Neural cell (in vitro differentiated cells): Measurements from ENCODE around the gene EEPD1. TPM values are rescaled to one million over a fixed set of nuclear protein-coding genes. Genes with fewer than 3 reads are reported as not detected.

ENCODE experiments used
- H2AFZ ChIP-seq: fragments of 200-600, 300-800 bp; sonication (generic), shearing (Covaris generic); 2 replicates; pipeline ENCODE4 v1.6.0; 2014; ENCODE audit warnings: low read depth, mild to moderate bottlenecking, antibody characterized with exemption, low read length, moderate library complexity
- H3F3A ChIP-seq: fragments of 200-600 bp; shearing (Covaris generic); 2 replicates; pipeline ENCODE4 v1.6.1; 2016; ENCODE audit warnings: mild to moderate bottlenecking, moderate library complexity, mixed read lengths, antibody characterized with exemption, low read length; ENCODE audit not compliant: insufficient read depth, poor library complexity, severe bottlenecking
- H3K27ac ChIP-seq: fragments of 200-600, 300-800 bp; sonication (generic), shearing (Covaris generic); 2 replicates; pipeline ENCODE4 v1.5.1; 2014; ENCODE audit warnings: mild to moderate bottlenecking, low read length, moderate library complexity
- H3K27me3 ChIP-seq: fragments of 300-800, 200-600 bp; sonication (generic), shearing (Covaris generic); 2 replicates; pipeline ENCODE4 v1.6.0; 2014; ENCODE audit warnings: mild to moderate bottlenecking, low read depth, low read length, moderate library complexity; ENCODE audit not compliant: insufficient read depth
- H3K36me3 ChIP-seq: fragments of 300-800, 200-600 bp; sonication (generic), shearing (Covaris generic); 2 replicates; pipeline ENCODE4 v1.5.1; 2014; ENCODE audit warnings: mild to moderate bottlenecking, antibody characterized with exemption, low read length, moderate library complexity; ENCODE audit not compliant: insufficient read depth
- H3K4me2 ChIP-seq: fragments of 300-800, 200-600 bp; sonication (generic), shearing (Covaris generic); 2 replicates; pipeline ENCODE4 v1.6.0; 2014; ENCODE audit warnings: mild to moderate bottlenecking, low read length
- H3K4me3 ChIP-seq: fragments of 300-800, 200-600 bp; sonication (generic), shearing (Covaris generic); 2 replicates; pipeline ENCODE4 v1.5.1; 2014; ENCODE audit warnings: mild to moderate bottlenecking, low read length, moderate library complexity
- H3K79me2 ChIP-seq: fragments of 200-600 bp; shearing (Covaris generic); replicated peaks from 2 replicates; pipeline ENCODE4 v1.6.0; 2014; ENCODE audit warnings: mild to moderate bottlenecking, low read length, moderate library complexity; ENCODE audit not compliant: insufficient read depth
- H3K9ac ChIP-seq: fragments of 300-800, 200-600 bp; sonication (generic), shearing (Covaris generic); 2 replicates; pipeline ENCODE4 v1.6.1; 2016; ENCODE audit warnings: mild to moderate bottlenecking, low read length, mixed read lengths
- H3K9me2 ChIP-seq: fragments of 200-600 bp; shearing (Covaris generic); 2 replicates; pipeline ENCODE4 v1.6.1; 2016; ENCODE audit warnings: mild to moderate bottlenecking, low read length, mixed read lengths; ENCODE audit not compliant: insufficient read depth
- H3K9me3 ChIP-seq: fragments of 200-600, 300-800 bp; sonication (generic), shearing (Covaris generic); 2 replicates; pipeline ENCODE4 v1.6.1; 2016; ENCODE audit warnings: mild to moderate bottlenecking, mixed run types, low read length, moderate library complexity, mixed read lengths
- H4K20me1 ChIP-seq: fragments of 200-600 bp; shearing (Covaris generic); 2 replicates; pipeline ENCODE4 v1.6.1; 2016; ENCODE audit warnings: mild to moderate bottlenecking, mixed run types; ENCODE audit not compliant: insufficient read depth
- EP300 ChIP-seq: fragments of 450-650 bp; conservative IDR thresholded peaks from 2 replicates; pipeline ENCODE4 v1.6.1; 2014; ENCODE audit warnings: antibody characterized with exemption, mild to moderate bottlenecking, moderate library complexity; ENCODE audit not compliant: poor library complexity, severe bottlenecking
- EZH2 ChIP-seq: fragments of 200-600, 300-800 bp; shearing (Covaris generic), sonication (generic); IDR thresholded peaks from 2 replicates; pipeline ENCODE4 v1.6.1; 2014; ENCODE audit warnings: antibody characterized with exemption, low read length, borderline replicate concordance, mild to moderate bottlenecking; ENCODE audit not compliant: insufficient read depth, poor library complexity, severe bottlenecking
- MXI1 ChIP-seq: fragments of 450-650 bp; conservative IDR thresholded peaks from 2 replicates; pipeline ENCODE4 v1.6.1; 2014; ENCODE audit warnings: antibody characterized with exemption, mild to moderate bottlenecking; ENCODE audit not compliant: poor library complexity, severe bottlenecking
- POLR2AphosphoS5 ChIP-seq: IDR thresholded peaks from 2 replicates; pipeline ENCODE4 v1.6.1; 2012
- RAD21 ChIP-seq: fragments of 450-650 bp; conservative IDR thresholded peaks from 2 replicates; pipeline ENCODE4 v1.6.1; 2014; ENCODE audit warnings: antibody characterized with exemption, mild to moderate bottlenecking, moderate library complexity
- REST ChIP-seq: IDR thresholded peaks from 2 replicates; pipeline ENCODE4 v1.6.1; 2012; ENCODE audit warnings: borderline replicate concordance
- SMC3 ChIP-seq: fragments of 450-650 bp; conservative IDR thresholded peaks from 2 replicates; pipeline ENCODE4 v1.6.1; 2014; ENCODE audit warnings: antibody characterized with exemption, mild to moderate bottlenecking, moderate library complexity; ENCODE audit not compliant: poor library complexity
- TAF1 ChIP-seq: IDR thresholded peaks from 2 replicates; pipeline ENCODE4 v1.6.1; 2012; ENCODE audit warnings: low read depth
- polyA plus RNA-seq: library from polyadenylated mRNA; depleted of rRNA; stranded (reverse); fragments of >200 nt; gene quantifications from 2 replicates; pipeline ENCODE4 v1.2.3, GENCODE V29; 2014
- TF ChIP-seq, protein P1 (sequence below): fragments of 450-650 bp; IDR thresholded peaks from 2 replicates; pipeline ENCODE4 v1.5.1; 2014; ENCODE audit warnings: antibody characterized with exemption, mild to moderate bottlenecking, moderate library complexity; ENCODE audit not compliant: poor library complexity, severe bottlenecking

The EEPD1 gene
- polyA plus RNA-seq, 1 donor from 2014 or later: 4.2 TPM

DNA sequence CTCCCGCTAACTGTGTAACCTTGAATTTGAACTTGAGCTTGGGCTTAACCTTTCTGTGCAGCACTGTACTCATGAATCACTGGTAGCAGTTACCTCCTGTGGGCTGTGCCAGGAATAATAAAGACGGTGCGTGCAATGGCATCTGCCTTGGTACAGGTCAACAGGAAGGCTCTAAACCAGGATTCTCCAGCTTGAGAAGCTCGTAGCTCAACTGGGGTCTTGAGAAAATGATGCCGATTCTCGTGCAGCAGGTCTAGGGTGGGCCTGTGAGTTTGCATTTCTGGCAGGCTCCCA, 124.1 kb downstream of the EEPD1 start:
- no peak for TF ChIP-seq RAD21
- Histone ChIP-seq H3K4me3 (no peak overlapping the region), H3K27me3 (no peaks in the 10 kb centered on the region), H3K9ac (no peak overlapping the region), H2AFZ (no peak overlapping the region), H3K4me2 (no peak overlapping the region), H3K9me2 (no peaks in the 10 kb centered on the region), H3K9me3 (no peaks in the 10 kb centered on the region), H4K20me1 (no peaks in the 10 kb centered on the region), H3K27ac (no peak overlapping the region), H3K79me2 (no peaks in the 10 kb centered on the region), H3F3A (no peaks in the 10 kb centered on the region), H3K36me3 (no peaks in the 10 kb centered on the region)

GRCh38 chr7:36278069-36278619, 125.1 kb downstream of the EEPD1 start:
- TF ChIP-seq EP300: no peak
- no peaks in the 10 kb centered on the region for H3K36me3 ChIP-seq
- no peak overlapping the region for H2AFZ ChIP-seq
- no peak overlapping the region for H3K4me2 ChIP-seq
- no peak overlapping the region for H3K4me3 ChIP-seq
- H3F3A ChIP-seq: no peaks in the 10 kb centered on the region
- H3K27me3 ChIP-seq: no peaks in the 10 kb centered on the region
- H4K20me1 ChIP-seq: no peaks in the 10 kb centered on the region
- no peaks in the 10 kb centered on the region for H3K79me2 ChIP-seq
- H3K9ac ChIP-seq: no peak overlapping the region
- no peaks in the 10 kb centered on the region for H3K9me2 ChIP-seq
- H3K27ac ChIP-seq: no peak overlapping the region
- no peaks in the 10 kb centered on the region for H3K9me3 ChIP-seq

GRCh38 chr7:36278620-36279172, 125.6 kb downstream of the EEPD1 start:
- Histone ChIP-seq H3K4me2 (no peak overlapping the region), H3K36me3 (no peaks in the 10 kb centered on the region), H3F3A (no peaks in the 10 kb centered on the region), H3K9me2 (no peaks in the 10 kb centered on the region), H2AFZ (no peak overlapping the region), H3K4me3 (no peak overlapping the region), H3K9me3 (no peaks in the 10 kb centered on the region), H3K9ac (no peak overlapping the region), H3K79me2 (no peaks in the 10 kb centered on the region), H3K27me3 (no peaks in the 10 kb centered on the region), H3K27ac (no peak overlapping the region), H4K20me1 (no peaks in the 10 kb centered on the region)
- TF ChIP-seq MXI1: no peak
- TF ChIP-seq REST: no peak
- no peak for TF ChIP-seq EP300
- no peak for TF ChIP-seq POLR2AphosphoS5
- TF ChIP-seq EZH2: no peak
- TF ChIP-seq RAD21: no peak
- TF ChIP-seq, protein P1, sequence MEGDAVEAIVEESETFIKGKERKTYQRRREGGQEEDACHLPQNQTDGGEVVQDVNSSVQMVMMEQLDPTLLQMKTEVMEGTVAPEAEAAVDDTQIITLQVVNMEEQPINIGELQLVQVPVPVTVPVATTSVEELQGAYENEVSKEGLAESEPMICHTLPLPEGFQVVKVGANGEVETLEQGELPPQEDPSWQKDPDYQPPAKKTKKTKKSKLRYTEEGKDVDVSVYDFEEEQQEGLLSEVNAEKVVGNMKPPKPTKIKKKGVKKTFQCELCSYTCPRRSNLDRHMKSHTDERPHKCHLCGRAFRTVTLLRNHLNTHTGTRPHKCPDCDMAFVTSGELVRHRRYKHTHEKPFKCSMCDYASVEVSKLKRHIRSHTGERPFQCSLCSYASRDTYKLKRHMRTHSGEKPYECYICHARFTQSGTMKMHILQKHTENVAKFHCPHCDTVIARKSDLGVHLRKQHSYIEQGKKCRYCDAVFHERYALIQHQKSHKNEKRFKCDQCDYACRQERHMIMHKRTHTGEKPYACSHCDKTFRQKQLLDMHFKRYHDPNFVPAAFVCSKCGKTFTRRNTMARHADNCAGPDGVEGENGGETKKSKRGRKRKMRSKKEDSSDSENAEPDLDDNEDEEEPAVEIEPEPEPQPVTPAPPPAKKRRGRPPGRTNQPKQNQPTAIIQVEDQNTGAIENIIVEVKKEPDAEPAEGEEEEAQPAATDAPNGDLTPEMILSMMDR: no peak
- TF ChIP-seq TAF1: no peak
- no peak for TF ChIP-seq SMC3
